Fibroblast of lung (primary cell): ENCODE measurements around the gene ASIC4.
A peak's percentile ranks its signal among the peaks of the same experiment; 100 is the strongest.

Source experiments
- EZH2 ChIP-seq: IDR thresholded peaks from 2 replicates; pipeline ENCODE4 v1.5.1; 2012; ENCODE audit warnings: low read length, control low read depth, mild to moderate bottlenecking; ENCODE audit errors: missing control alignments
- TF ChIP-seq, protein P1 (sequence below), 2 donors: IDR thresholded peaks in 1 of 2; conservative IDR thresholded peaks in 1 of 2; 1 replicate in 1 of 2; 2 replicates in 1 of 2; pipeline ENCODE4 v1.5.1; 2011 to 2012; ENCODE audit warnings: low read length in 2 of 2, control low read depth in 1 of 2, inconsistent platforms in 1 of 2, low read depth in 1 of 2, mild to moderate bottlenecking in 1 of 2

DNA sequence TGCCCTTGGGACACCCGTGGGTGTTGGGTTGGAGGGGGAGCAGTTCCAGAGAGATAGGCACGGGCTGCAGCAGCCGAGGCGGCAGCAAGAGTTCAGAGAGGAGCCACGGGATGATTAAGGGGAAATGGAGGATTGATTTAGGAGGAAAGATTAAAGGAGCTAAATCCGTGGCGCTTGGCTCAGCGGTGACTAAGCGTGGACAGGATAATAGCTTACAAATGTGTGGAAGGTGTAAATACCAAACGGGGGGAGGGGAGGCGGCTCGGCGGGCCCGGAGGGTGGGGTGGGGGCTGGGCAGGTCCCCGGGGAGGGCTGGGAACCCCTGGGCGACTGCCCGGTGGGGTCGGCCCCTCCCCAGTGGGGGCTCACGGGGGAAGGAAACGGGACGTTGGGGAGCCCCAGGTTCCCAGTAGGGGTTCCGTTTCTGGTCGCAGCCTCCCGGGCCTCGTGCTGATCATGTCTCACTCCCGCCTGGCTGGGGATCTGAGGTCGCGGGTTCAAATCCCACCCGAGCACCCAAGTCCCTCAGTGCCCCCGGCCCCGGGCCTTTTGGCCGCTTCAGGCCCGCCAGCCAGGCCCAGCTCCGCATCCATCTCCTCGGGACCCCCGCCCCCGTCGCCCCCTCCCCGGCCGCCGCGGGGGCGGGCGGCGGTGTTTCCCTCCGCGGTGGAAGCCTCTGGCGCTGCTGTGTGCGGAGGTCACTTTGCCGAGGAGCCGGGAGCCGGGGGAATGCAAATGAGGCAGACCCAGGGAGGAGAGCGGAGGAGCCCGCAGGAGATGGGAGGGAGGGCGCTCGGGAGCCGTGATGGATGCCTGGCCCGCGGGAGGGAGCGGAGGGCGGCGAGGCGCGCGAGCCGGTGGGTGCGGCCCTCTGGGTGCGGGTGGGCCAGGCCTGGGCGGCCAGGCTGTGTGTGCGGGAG is 8.1 kb downstream of the ASIC4 start:
- TF ChIP-seq, protein P1, sequence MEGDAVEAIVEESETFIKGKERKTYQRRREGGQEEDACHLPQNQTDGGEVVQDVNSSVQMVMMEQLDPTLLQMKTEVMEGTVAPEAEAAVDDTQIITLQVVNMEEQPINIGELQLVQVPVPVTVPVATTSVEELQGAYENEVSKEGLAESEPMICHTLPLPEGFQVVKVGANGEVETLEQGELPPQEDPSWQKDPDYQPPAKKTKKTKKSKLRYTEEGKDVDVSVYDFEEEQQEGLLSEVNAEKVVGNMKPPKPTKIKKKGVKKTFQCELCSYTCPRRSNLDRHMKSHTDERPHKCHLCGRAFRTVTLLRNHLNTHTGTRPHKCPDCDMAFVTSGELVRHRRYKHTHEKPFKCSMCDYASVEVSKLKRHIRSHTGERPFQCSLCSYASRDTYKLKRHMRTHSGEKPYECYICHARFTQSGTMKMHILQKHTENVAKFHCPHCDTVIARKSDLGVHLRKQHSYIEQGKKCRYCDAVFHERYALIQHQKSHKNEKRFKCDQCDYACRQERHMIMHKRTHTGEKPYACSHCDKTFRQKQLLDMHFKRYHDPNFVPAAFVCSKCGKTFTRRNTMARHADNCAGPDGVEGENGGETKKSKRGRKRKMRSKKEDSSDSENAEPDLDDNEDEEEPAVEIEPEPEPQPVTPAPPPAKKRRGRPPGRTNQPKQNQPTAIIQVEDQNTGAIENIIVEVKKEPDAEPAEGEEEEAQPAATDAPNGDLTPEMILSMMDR (conservative IDR thresholded peaks at IDR 0.05 in 1 of 2, IDR thresholded peaks at IDR 0.05 in 1 of 2; ENCODE audit: low read depth in 1 of 2, low read length in 2 of 2): no peak
- TF ChIP-seq EZH2: peak; percentile 38
